ENCODE data around the gene CHRD. TPM values are rescaled to one million over a fixed set of nuclear protein-coding genes. Genes with fewer than 3 reads are reported as not detected.
"Not testable (repeated sequence)": the region's sequence is repeated elsewhere in the genome, so short reads cannot be mapped to it uniquely, and the experiment has no call there.

The CHRD gene
- total and polyA plus RNA-seq, 7 experiments from 2014 or later, result not detected

- Histone ChIP-seq H3K36me3 (ENCODE audit: control insufficient read depth in 2 of 3, insufficient read depth in 3 of 3, low read length in 3 of 3) (peaks cover 0 to 30% (median 0%) of the 10 kb centered on the region in 3 experiments), H3K4me3 (ENCODE audit: low read length) (no peak overlapping the region), H3K4me1 (ENCODE audit: control insufficient read depth in 2 of 2, insufficient read depth in 2 of 2, low read length in 2 of 2) (peaks cover 8 to 10% of the 10 kb centered on the region in 2 donors), H3K9me3 (ENCODE audit: control insufficient read depth in 2 of 3, low read length in 3 of 3) (no peaks in the 10 kb centered on the region), H3K27ac (ENCODE audit: low read depth, low read length) (no peak overlapping the region), H3K27me3 (ENCODE audit: control insufficient read depth in 2 of 2, insufficient read depth in 2 of 2, low read length in 2 of 2) (no peaks in the 10 kb centered on the region)
- peaks cover 0 to 7% (median 0%) of the 10 kb centered on the region in 5 donors for H3K36me3 Mint-ChIP-seq
- peaks cover 0 to 3% (median 0%) of the 10 kb centered on the region in 11 donors for H3K9me3 Mint-ChIP-seq
- intact Hi-C loops (cut with micrococcal nuclease), result no loop called here
- H3K27me3 Mint-ChIP-seq, result no peaks in the 10 kb centered on the region
- H3K27ac Mint-ChIP-seq, result peak overlapping the region in 1 of 9 donors; percentile 97
- no peak for ATAC-seq
- DNase-seq, result no peak
- peaks cover 18 to 47% (median 25%) of the 10 kb centered on the region in 7 donors for H3K4me1 Mint-ChIP-seq
- H3K4me3 Mint-ChIP-seq, result peak overlapping the region in 3 of 10 donors; percentile 11 to 57 (median 16)
- CTCF ChIA-PET, result no interaction called here
- POLR2A ChIA-PET, result no interaction called here
Observed at GRCh38 chr3:184338511-184338945, 41.3 kb upstream of the CHRD start.

- no peaks in the 10 kb centered on the region for H3K27me3 ChIP-seq (ENCODE audit: control insufficient read depth in 2 of 2, insufficient read depth in 2 of 2, low read length in 2 of 2)
- peaks cover 0 to 27% (median 0%) of the 10 kb centered on the region in 3 experiments for H3K36me3 ChIP-seq (ENCODE audit: control insufficient read depth in 2 of 3, insufficient read depth in 3 of 3, low read length in 3 of 3)
- CTCF ChIA-PET, result no interaction called here
- POLR2A ChIA-PET, result no interaction called here
- H3K9me3 Mint-ChIP-seq, result peaks cover 0 to 3% (median 0%) of the 10 kb centered on the region in 11 donors
- H3K4me1 ChIP-seq (ENCODE audit: control insufficient read depth in 2 of 2, insufficient read depth in 2 of 2, low read length in 2 of 2), result peaks cover 8 to 10% of the 10 kb centered on the region in 2 donors
- intact Hi-C loops (cut with micrococcal nuclease), result no loop called here
- H3K4me3 Mint-ChIP-seq, result peak overlapping the region in 3 of 10 donors; percentile 11 to 32 (median 16)
- peak overlapping the region in 1 of 9 donors; percentile 70 for H3K27ac Mint-ChIP-seq
- DNase-seq, result no peak
- ATAC-seq, result no peak
- H3K4me1 Mint-ChIP-seq, result peaks cover 18 to 42% (median 25%) of the 10 kb centered on the region in 7 donors
- H3K27ac ChIP-seq (ENCODE audit: low read depth, low read length), result no peak overlapping the region
- H3K27me3 Mint-ChIP-seq, result no peaks in the 10 kb centered on the region
- H3K4me3 ChIP-seq (ENCODE audit: low read length), result no peak overlapping the region
- H3K9me3 ChIP-seq (ENCODE audit: control insufficient read depth in 2 of 3, low read length in 3 of 3), result no peaks in the 10 kb centered on the region
- H3K36me3 Mint-ChIP-seq, result peaks cover 0 to 8% (median 0%) of the 10 kb centered on the region in 5 donors
Observed at GRCh38 chr3:184339001-184339400, 40.9 kb upstream of the CHRD start.

DNA sequence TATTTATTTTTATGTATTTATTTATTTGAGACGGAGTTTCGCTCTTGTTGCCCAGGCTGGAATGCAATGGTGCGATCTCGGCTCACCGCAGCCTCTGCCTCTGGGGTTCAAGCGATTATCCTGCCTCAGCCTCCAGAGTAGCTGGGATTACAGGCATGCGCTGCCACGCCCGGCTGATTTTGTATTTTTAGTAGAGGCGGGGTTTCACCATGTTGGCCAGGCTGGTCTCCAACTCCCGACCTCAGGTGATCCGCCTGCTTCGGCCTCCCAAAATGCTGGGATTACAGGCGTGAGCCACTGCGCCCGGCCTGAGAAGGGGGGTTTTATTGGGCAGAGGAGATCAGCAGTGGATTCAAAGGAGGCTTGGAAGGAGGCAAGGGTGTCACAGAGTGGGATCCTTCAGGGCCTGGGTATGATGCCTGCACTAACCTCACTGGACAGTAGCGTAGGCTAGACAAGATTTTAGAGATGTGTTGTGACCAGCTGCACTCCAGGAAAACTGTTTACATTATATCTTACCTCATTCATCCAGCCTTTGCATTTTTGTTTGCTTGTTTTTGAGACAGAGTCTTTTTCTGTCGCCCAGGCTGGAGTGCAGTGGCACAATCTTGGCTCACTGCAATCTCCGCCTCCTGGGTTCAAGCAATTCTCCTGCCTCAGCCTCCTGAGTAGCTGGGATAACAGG, 40.3 kb upstream of the CHRD start:
- H3K4me1 Mint-ChIP-seq, result peaks cover 18 to 37% (median 25%) of the 10 kb centered on the region in 7 donors
- DNase-seq; H3K4me3 Mint-ChIP-seq; H3K27ac ChIP-seq (ENCODE audit: low read depth, low read length); H3K9me3 Mint-ChIP-seq; H3K4me1 ChIP-seq (ENCODE audit: control insufficient read depth in 2 of 2, insufficient read depth in 2 of 2, low read length in 2 of 2); POLR2A ChIA-PET; CTCF ChIA-PET; H3K9me3 ChIP-seq (ENCODE audit: control insufficient read depth in 2 of 3, low read length in 3 of 3); ATAC-seq; H3K4me3 ChIP-seq (ENCODE audit: low read length); intact Hi-C loops (cut with micrococcal nuclease); H3K27me3 Mint-ChIP-seq; H3K27ac Mint-ChIP-seq; H3K36me3 Mint-ChIP-seq; H3K27me3 ChIP-seq (ENCODE audit: control insufficient read depth in 2 of 2, insufficient read depth in 2 of 2, low read length in 2 of 2): not testable (repeated sequence)
- H3K36me3 ChIP-seq (ENCODE audit: control insufficient read depth in 2 of 3, insufficient read depth in 3 of 3, low read length in 3 of 3), result peaks cover 0 to 28% (median 0%) of the 10 kb centered on the region in 3 experiments

GRCh38 chr3:184341925-184342324, 37.9 kb upstream of the CHRD start:
- no peak overlapping the region for H3K27ac ChIP-seq (ENCODE audit: low read depth, low read length)
- peaks cover under 1 to 4% of the 10 kb centered on the region in 2 donors for H3K4me1 ChIP-seq (ENCODE audit: control insufficient read depth in 2 of 2, insufficient read depth in 2 of 2, low read length in 2 of 2)
- H3K4me3 Mint-ChIP-seq, result no peak overlapping the region
- no peaks in the 10 kb centered on the region for H3K9me3 ChIP-seq (ENCODE audit: control insufficient read depth in 2 of 3, low read length in 3 of 3)
- ChIA-PET POLR2A (interaction anchor here (0.6 kb wide), 1 partner anchor 15 kb away, joined by 3 read pairs; no protein-coding TSS in a partner anchor), CTCF (no interaction called here)
- H3K36me3 Mint-ChIP-seq, result peaks cover 0 to 8% (median 0%) of the 10 kb centered on the region in 5 donors
- H3K27me3 Mint-ChIP-seq, result no peaks in the 10 kb centered on the region
- no peaks in the 10 kb centered on the region for H3K9me3 Mint-ChIP-seq
- no peaks in the 10 kb centered on the region for H3K27me3 ChIP-seq (ENCODE audit: control insufficient read depth in 2 of 2, insufficient read depth in 2 of 2, low read length in 2 of 2)
- H3K4me3 ChIP-seq (ENCODE audit: low read length), result no peak overlapping the region
- peaks cover 11 to 23% (median 15%) of the 10 kb centered on the region in 7 donors for H3K4me1 Mint-ChIP-seq
- ATAC-seq, result no peak
- no peak overlapping the region for H3K27ac Mint-ChIP-seq
- peaks cover 0 to 24% (median 0%) of the 10 kb centered on the region in 3 experiments for H3K36me3 ChIP-seq (ENCODE audit: control insufficient read depth in 2 of 3, insufficient read depth in 3 of 3, low read length in 3 of 3)
- intact Hi-C loops (cut with micrococcal nuclease), result no loop called here
- DNase-seq, result no peak

DNA sequence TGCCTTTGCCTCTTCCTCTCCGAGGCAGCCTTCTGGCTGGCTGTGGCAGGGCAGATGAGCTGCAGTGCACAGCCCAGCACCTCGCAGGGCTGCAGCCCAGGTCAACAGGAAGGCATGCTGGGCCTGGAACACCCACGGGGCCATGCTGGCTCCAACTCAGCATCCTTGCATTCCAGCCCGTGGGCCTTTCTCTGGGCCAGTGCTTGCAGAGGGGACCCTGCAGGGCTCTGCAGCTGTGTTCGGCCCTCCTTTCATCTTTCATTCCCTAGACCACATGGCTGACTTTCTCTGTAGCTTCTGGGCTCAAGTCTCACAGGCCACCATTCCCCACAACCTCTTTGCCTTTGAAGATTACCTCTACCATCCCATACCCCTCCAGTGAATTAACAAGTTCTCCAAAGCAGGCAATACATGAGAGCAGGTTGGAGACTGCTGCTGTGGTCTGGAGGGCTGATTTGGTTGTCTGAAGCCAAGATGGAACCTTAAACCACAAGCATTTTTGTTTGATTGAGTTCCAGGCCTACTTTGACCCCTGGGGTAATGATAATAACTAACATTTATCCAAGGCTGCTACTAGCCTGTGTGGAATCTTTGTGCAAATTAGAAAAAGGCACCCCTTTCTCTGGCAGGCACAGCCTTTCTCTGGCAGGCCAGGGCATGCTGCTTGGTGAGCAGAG, 36.5 kb upstream of the CHRD start:
- H3K27me3 Mint-ChIP-seq, result no peaks in the 10 kb centered on the region
- no peaks in the 10 kb centered on the region for H3K9me3 ChIP-seq (ENCODE audit: control insufficient read depth in 2 of 3, low read length in 3 of 3)

DNA sequence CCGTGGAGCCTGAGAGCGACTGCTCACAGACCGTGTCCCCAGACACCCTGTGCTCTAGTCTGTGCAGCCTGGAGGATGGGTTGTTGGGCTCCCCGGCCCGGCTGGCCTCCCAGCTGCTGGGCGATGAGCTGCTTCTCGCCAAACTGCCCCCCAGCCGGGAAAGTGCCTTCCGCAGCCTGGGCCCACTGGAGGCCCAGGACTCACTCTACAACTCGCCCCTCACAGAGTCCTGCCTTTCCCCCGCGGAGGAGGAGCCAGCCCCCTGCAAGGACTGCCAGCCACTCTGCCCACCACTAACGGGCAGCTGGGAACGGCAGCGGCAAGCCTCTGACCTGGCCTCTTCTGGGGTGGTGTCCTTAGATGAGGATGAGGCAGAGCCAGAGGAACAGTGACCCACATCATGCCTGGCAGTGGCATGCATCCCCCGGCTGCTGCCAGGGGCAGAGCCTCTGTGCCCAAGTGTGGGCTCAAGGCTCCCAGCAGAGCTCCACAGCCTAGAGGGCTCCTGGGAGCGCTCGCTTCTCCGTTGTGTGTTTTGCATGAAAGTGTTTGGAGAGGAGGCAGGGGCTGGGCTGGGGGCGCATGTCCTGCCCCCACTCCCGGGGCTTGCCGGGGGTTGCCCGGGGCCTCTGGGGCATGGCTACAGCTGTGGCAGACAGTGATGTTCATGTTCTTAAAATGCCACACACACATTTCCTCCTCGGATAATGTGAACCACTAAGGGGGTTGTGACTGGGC, 35.1 kb upstream of the CHRD start:
- Mint-ChIP-seq H3K9me3 (no peaks in the 10 kb centered on the region), H3K4me3 (no peak overlapping the region), H3K4me1 (peaks cover 0 to 14% (median 4%) of the 10 kb centered on the region in 7 donors), H3K27ac (no peak overlapping the region), H3K27me3 (no peaks in the 10 kb centered on the region), H3K36me3 (peaks cover 0 to 8% (median 0%) of the 10 kb centered on the region in 5 donors)
- H3K36me3 ChIP-seq (ENCODE audit: control insufficient read depth in 2 of 3, insufficient read depth in 3 of 3, low read length in 3 of 3), result peaks cover 0 to 24% (median 0%) of the 10 kb centered on the region in 3 experiments
- ChIA-PET POLR2A (no interaction called here), CTCF (no interaction called here)
- intact Hi-C loops (cut with micrococcal nuclease), result no loop called here
- H3K9me3 ChIP-seq (ENCODE audit: control insufficient read depth in 2 of 3, low read length in 3 of 3), result no peaks in the 10 kb centered on the region
- no peak overlapping the region for H3K4me3 ChIP-seq (ENCODE audit: low read length)
- ATAC-seq (no peak), DNase-seq (no peak)
- no peak overlapping the region for H3K27ac ChIP-seq (ENCODE audit: low read depth, low read length)
- no peaks in the 10 kb centered on the region for H3K27me3 ChIP-seq (ENCODE audit: control insufficient read depth in 2 of 2, insufficient read depth in 2 of 2, low read length in 2 of 2)
- no peaks in the 10 kb centered on the region for H3K4me1 ChIP-seq (ENCODE audit: control insufficient read depth in 2 of 2, insufficient read depth in 2 of 2, low read length in 2 of 2)

More for the DNA sequence above, 36.5 kb upstream of the CHRD start:
- H3K27ac ChIP-seq (ENCODE audit: low read depth, low read length), result no peak overlapping the region
- no peaks in the 10 kb centered on the region for H3K4me1 ChIP-seq (ENCODE audit: control insufficient read depth in 2 of 2, insufficient read depth in 2 of 2, low read length in 2 of 2)
- CTCF ChIA-PET, result no interaction called here
- H3K4me3 Mint-ChIP-seq, result no peak overlapping the region
- H3K27ac Mint-ChIP-seq, result no peak overlapping the region
- no peak overlapping the region for H3K4me3 ChIP-seq (ENCODE audit: low read length)
- H3K27me3 ChIP-seq (ENCODE audit: control insufficient read depth in 2 of 2, insufficient read depth in 2 of 2, low read length in 2 of 2), result no peaks in the 10 kb centered on the region
- peaks cover 0 to 24% (median 0%) of the 10 kb centered on the region in 3 experiments for H3K36me3 ChIP-seq (ENCODE audit: control insufficient read depth in 2 of 3, insufficient read depth in 3 of 3, low read length in 3 of 3)
- no peaks in the 10 kb centered on the region for H3K9me3 Mint-ChIP-seq
- no peak for DNase-seq
- peaks cover 0 to 19% (median 4%) of the 10 kb centered on the region in 7 donors for H3K4me1 Mint-ChIP-seq
- H3K36me3 Mint-ChIP-seq, result peaks cover 0 to 8% (median 0%) of the 10 kb centered on the region in 5 donors
- no peak for ATAC-seq
- intact Hi-C loops (cut with micrococcal nuclease), result no loop called here
- POLR2A ChIA-PET, result no interaction called here
